B cell (primary cell): ENCODE measurements around the gene TSSK6. TPM values are rescaled to one million over a fixed set of nuclear protein-coding genes. Genes with fewer than 3 reads are reported as not detected.

Source experiments
- ATAC-seq: fragments of 200-7000 bp; cut with Tn5 transposase; one replicate; pipeline ENCODE4 v1.10.0; 2021; ENCODE audit warnings: low read depth, mild to moderate bottlenecking, moderate number of reproducible peaks, moderate library complexity
- CTCF ChIA-PET: fragments of 350-600 bp; sonication (Branson Sonifier 250); formaldehyde crosslinking; loops from one replicate; lab custom pipeline; 2021; ENCODE audit warnings: antibody characterized with exemption, inconsistent platforms; lab: Charles Lee
- POLR2A ChIA-PET: fragments of 350-600 bp; sonication (Branson Sonifier 250); formaldehyde crosslinking; loops from one replicate; lab custom pipeline; 2021; ENCODE audit warnings: antibody characterized with exemption; lab: Charles Lee
- DNase-seq: peaks from one replicate; pipeline ENCODE4 v3.0.0; 2013
- H2AFZ ChIP-seq: 2 replicates; pipeline ENCODE4 v1.6.1; 2012; ENCODE audit warnings: mild to moderate bottlenecking, low read depth, low read length; ENCODE audit not compliant: insufficient read depth, poor library complexity, severe bottlenecking
- H3K27ac ChIP-seq, 2 donors: 1 replicate in 1 of 2; 2 replicates in 1 of 2; pipeline ENCODE4 v1.5.1; 2012 to 2013; ENCODE audit warnings: low read length in 2 of 2, mild to moderate bottlenecking in 2 of 2, moderate library complexity in 1 of 2
- H3K27me3 ChIP-seq, 4 experiments: fragments of 200-600 bp in 1 of 4; sonication (generic) in 1 of 4; replicated peaks in 1 of 4; 1 replicate in 2 of 4; 2 replicates in 2 of 4; pipeline versions ENCODE4 v1.6.1 to v1.7.0; 2013 to 2016; ENCODE audit warnings: low read length in 3 of 4, mild to moderate bottlenecking in 2 of 4, mixed read lengths in 1 of 4, moderate library complexity in 1 of 4; ENCODE audit not compliant: insufficient read depth in 4 of 4, control insufficient read depth in 3 of 4; ENCODE audit errors: control extremely low read depth in 1 of 4
- H3K36me3 ChIP-seq, 2 experiments: replicated peaks in 1 of 2; 1 replicate in 1 of 2; 2 replicates in 1 of 2; pipeline versions ENCODE4 v1.6.1 to v1.7.1; 2013; ENCODE audit warnings: low read length in 1 of 2; ENCODE audit not compliant: insufficient read depth in 2 of 2, control insufficient read depth in 1 of 2; ENCODE audit errors: control extremely low read depth in 1 of 2, extremely low read depth in 1 of 2
- H3K4me1 ChIP-seq, 2 donors: fragments of 200-600 bp in 1 of 2; sonication (generic) in 1 of 2; 1 replicate in 1 of 2; 2 replicates in 1 of 2; pipeline versions ENCODE4 v1.5.1 to v1.6.1; 2013 to 2017; ENCODE audit warnings: low read length in 2 of 2; ENCODE audit not compliant: control insufficient read depth in 2 of 2, insufficient read depth in 2 of 2
- H3K4me2 ChIP-seq: replicated peaks from 2 replicates; pipeline ENCODE3; 2012; ENCODE audit warnings: mild to moderate bottlenecking, low read depth, low read length; ENCODE audit not compliant: poor library complexity, severe bottlenecking
- H3K4me3 ChIP-seq, 5 experiments: fragments of 200-600 bp in 1 of 5; sonication (generic) in 1 of 5; 1 replicate in 3 of 5; 2 replicates in 2 of 5; pipeline versions ENCODE4 v1.5.1 to v1.7.0; 2011 to 2016; ENCODE audit warnings: low read length in 4 of 5, mild to moderate bottlenecking in 4 of 5, low read depth in 2 of 5, control low read depth in 1 of 5, moderate library complexity in 1 of 5; ENCODE audit not compliant: insufficient read depth in 1 of 5; ENCODE audit errors: control extremely low read depth in 1 of 5, extremely low read depth in 1 of 5
- H3K79me2 ChIP-seq: fragments of 200-600 bp; sonication (generic); one replicate; pipeline ENCODE4 v1.6.0; 2016; ENCODE audit warnings: low read length; ENCODE audit not compliant: control insufficient read depth, insufficient read depth
- H3K9ac ChIP-seq: fragments of 200-600 bp; sonication (generic); 2 replicates; pipeline ENCODE4 v1.6.1; 2017; ENCODE audit warnings: mild to moderate bottlenecking, low read length, moderate library complexity
- H3K9me3 ChIP-seq, 3 donors: one replicate each; pipeline versions ENCODE4 v1.6.1 to v1.7.1; 2013; ENCODE audit warnings: low read length in 2 of 3; ENCODE audit not compliant: control insufficient read depth in 2 of 3, insufficient read depth in 1 of 3; ENCODE audit errors: control extremely low read depth in 1 of 3
- H4K20me1 ChIP-seq: 2 replicates; pipeline ENCODE4 v1.6.0; 2012; ENCODE audit warnings: mild to moderate bottlenecking, low read length; ENCODE audit not compliant: insufficient read depth, control insufficient read depth, poor library complexity, severe bottlenecking
- H3K27ac Mint-ChIP-seq: one replicate; pipeline ENCODE4 v1.8.0; 2021; ENCODE audit warnings: mixed read lengths
- H3K27me3 Mint-ChIP-seq: one replicate; pipeline ENCODE4 v1.8.0; 2021; ENCODE audit warnings: mixed read lengths
- H3K4me1 Mint-ChIP-seq: one replicate; pipeline ENCODE4 v1.8.0; 2021; ENCODE audit warnings: mixed read lengths
- H3K4me3 Mint-ChIP-seq: one replicate; pipeline ENCODE4 v1.8.0; 2021; ENCODE audit warnings: mixed read lengths
- H3K9me3 Mint-ChIP-seq: one replicate; pipeline ENCODE4 v1.8.0; 2022; ENCODE audit warnings: mixed read lengths; ENCODE audit not compliant: insufficient read depth
- EZH2 ChIP-seq: IDR thresholded peaks from 2 replicates; pipeline ENCODE4 v1.6.1; 2012; ENCODE audit warnings: borderline replicate concordance, low read depth, mild to moderate bottlenecking, moderate library complexity, low read length; ENCODE audit not compliant: insufficient read depth, poor library complexity, severe bottlenecking
- WGBS: methylation state at CpG from one replicate; pipeline ENCODE4 v1.1.5; 2013; ENCODE audit warnings: missing lambda C conversion rate; ENCODE audit not compliant: insufficient coverage; 5-methylcytosine and 5-hydroxymethylcytosine counted together
- intact Hi-C: fragments of 100-400 bp; cut with micrococcal nuclease; formaldehyde crosslinking; loops from one replicate; pipeline ENCODE4 v1.10.0; 2022
- polyA plus RNA-seq: library from polyadenylated mRNA; depleted of rRNA; stranded (reverse); fragments of >200 nt; gene quantifications from 2 replicates; pipeline ENCODE4 v1.2.3, GENCODE V29; 2012
- total RNA-seq, 2 donors: library from RNA; stranded (reverse); fragments of 120-200 nt in 1 of 2; gene quantifications; 1 replicate in 1 of 2; 2 replicates in 1 of 2; pipeline versions ENCODE4 v1.2.3 to v1.2.4, GENCODE V29; 2013 to 2022
- TF ChIP-seq, protein P1 (sequence below): fragments of 200-600 bp; IDR thresholded peaks from one replicate; pipeline ENCODE4 v1.8.0; 2022; ENCODE audit warnings: antibody characterized with exemption, mild to moderate bottlenecking

The TSSK6 gene
- total and polyA plus RNA-seq, 2 donors (not counting 1 experiment from before 2014, with no cell fraction given), result 8.9 to 9.6 TPM

- no peak overlapping the region for H3K4me2 ChIP-seq
- no peaks in the 10 kb centered on the region for H3K4me1 ChIP-seq
- H3K27ac ChIP-seq, result no peak overlapping the region
- ChIA-PET POLR2A (no interaction called here), CTCF (no interaction called here)
- H3K36me3 ChIP-seq, result no peaks in the 10 kb centered on the region
- 100% methylated on average over 11 of the region's 17 CpGs for WGBS
- ATAC-seq, result no peak
- no peaks in the 10 kb centered on the region for H3K4me1 Mint-ChIP-seq
- TF ChIP-seq, protein P1, sequence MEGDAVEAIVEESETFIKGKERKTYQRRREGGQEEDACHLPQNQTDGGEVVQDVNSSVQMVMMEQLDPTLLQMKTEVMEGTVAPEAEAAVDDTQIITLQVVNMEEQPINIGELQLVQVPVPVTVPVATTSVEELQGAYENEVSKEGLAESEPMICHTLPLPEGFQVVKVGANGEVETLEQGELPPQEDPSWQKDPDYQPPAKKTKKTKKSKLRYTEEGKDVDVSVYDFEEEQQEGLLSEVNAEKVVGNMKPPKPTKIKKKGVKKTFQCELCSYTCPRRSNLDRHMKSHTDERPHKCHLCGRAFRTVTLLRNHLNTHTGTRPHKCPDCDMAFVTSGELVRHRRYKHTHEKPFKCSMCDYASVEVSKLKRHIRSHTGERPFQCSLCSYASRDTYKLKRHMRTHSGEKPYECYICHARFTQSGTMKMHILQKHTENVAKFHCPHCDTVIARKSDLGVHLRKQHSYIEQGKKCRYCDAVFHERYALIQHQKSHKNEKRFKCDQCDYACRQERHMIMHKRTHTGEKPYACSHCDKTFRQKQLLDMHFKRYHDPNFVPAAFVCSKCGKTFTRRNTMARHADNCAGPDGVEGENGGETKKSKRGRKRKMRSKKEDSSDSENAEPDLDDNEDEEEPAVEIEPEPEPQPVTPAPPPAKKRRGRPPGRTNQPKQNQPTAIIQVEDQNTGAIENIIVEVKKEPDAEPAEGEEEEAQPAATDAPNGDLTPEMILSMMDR, result no peak
- no peak for TF ChIP-seq EZH2
- no peaks in the 10 kb centered on the region for H3K27me3 ChIP-seq
- H4K20me1 ChIP-seq, result no peaks in the 10 kb centered on the region
- no peak overlapping the region for H3K27ac Mint-ChIP-seq
- intact Hi-C loops, result no loop called here
- no peaks in the 10 kb centered on the region for H3K79me2 ChIP-seq
- DNase-seq, result no peak
- no peak overlapping the region for H3K4me3 Mint-ChIP-seq
- no peak overlapping the region for H2AFZ ChIP-seq
- no peaks in the 10 kb centered on the region for H3K27me3 Mint-ChIP-seq
- no peak overlapping the region for H3K9ac ChIP-seq
- H3K9me3 ChIP-seq, result peaks cover 0 to 14% (median 0%) of the 10 kb centered on the region in 3 donors
- no peaks in the 10 kb centered on the region for H3K9me3 Mint-ChIP-seq
- H3K4me3 ChIP-seq, result no peak overlapping the region
These were observed 48.0 kb upstream of the TSSK6 start for GRCh38 chr19:19563348-19563848.

- ChIA-PET POLR2A (no interaction called here), CTCF (no interaction called here)
- no peaks in the 10 kb centered on the region for H3K36me3 ChIP-seq
- H3K9me3 ChIP-seq, result peaks cover 0 to 14% (median 0%) of the 10 kb centered on the region in 3 donors
- Mint-ChIP-seq H3K27me3 (no peaks in the 10 kb centered on the region), H3K4me3 (no peak overlapping the region), H3K4me1 (no peaks in the 10 kb centered on the region), H3K27ac (no peak overlapping the region), H3K9me3 (no peaks in the 10 kb centered on the region)
- no peak overlapping the region for H3K4me2 ChIP-seq
- intact Hi-C loops, result no loop called here
- no peak overlapping the region for H3K27ac ChIP-seq
- no peaks in the 10 kb centered on the region for H4K20me1 ChIP-seq
- H3K4me3 ChIP-seq, result no peak overlapping the region
- H3K9ac ChIP-seq, result no peak overlapping the region
- TF ChIP-seq EZH2, result no peak
- TF ChIP-seq, protein P1, result no peak
- WGBS, result 92% methylated on average over 14 of the region's 17 CpGs
- no peak overlapping the region for H2AFZ ChIP-seq
- H3K27me3 ChIP-seq, result no peaks in the 10 kb centered on the region
- ATAC-seq, result no peak
- no peaks in the 10 kb centered on the region for H3K4me1 ChIP-seq
- no peak for DNase-seq
- H3K79me2 ChIP-seq, result no peaks in the 10 kb centered on the region
These were observed 47.5 kb upstream of the TSSK6 start for GRCh38 chr19:19562665-19563347.
